ENCODE data around the gene PCDHGA1. TPM values are rescaled to one million over a fixed set of nuclear protein-coding genes. Genes with fewer than 3 reads are reported as not detected.

The PCDHGA1 gene
- total RNA-seq, 1 donor from 2014 or later: 1.5 TPM

DNA sequence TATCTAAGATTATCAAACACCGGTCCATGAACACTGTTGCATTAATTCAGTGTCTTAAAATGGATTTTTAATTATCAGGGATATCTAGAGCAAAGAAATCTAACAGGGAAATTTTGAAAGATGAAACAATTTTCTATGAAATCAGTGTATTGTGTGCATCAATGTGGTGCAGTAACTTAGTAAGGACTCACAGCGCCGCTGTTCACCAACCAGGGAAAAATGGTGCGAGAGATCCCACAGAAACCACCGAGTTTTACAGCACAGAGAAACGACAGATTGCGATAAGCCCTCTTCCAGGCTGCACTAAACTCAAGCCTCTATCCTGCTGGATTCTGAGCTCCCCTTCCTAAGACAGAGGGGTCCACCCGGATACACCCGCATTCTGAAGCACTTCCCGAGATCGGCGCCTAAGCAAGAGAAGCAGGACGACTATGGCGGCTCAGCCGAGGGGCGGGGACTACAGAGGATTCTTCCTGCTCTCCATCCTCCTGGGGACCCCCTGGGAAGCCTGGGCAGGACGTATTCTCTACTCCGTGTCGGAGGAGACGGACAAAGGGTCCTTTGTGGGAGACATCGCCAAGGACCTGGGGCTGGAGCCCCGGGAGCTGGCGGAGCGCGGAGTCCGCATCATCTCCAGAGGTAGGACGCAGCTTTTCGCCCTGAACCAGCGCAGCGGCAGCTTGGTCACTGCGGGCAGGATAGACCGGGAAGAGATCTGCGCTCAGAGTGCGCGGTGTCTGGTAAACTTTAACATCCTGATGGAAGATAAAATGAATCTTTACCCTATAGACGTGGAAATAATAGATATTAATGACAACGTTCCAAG, 52.4 kb downstream of the PCDHGA1 start, which contains the start of gene PCDHGA7:
Gene PCDHGA7 (plus strand): TSS at position 274 of the 826 bp plus-strand sequence. CDS start 158 bp downstream, at position 432.
- H3K27me3 Mint-ChIP-seq (ENCODE audit: insufficient read depth, low read depth): peaks cover 5% of the 10 kb centered on the region
- Histone ChIP-seq H4K20me1 (ENCODE audit: low read depth) (no peaks in the 10 kb centered on the region), H2AFZ (replicated peaks) (no peak within 1 kb of the TSS), H3K4me3 (no peak within 1 kb of the TSS), H3K79me2 (ENCODE audit: low read depth) (no peaks in the 10 kb centered on the region), H3K27ac (no peak within 1 kb of the TSS), H3K9me3 (ENCODE audit: low read depth) (peaks cover 3% of the 10 kb centered on the region), H3F3A (ENCODE audit: low read depth) (no peaks in the 10 kb centered on the region), H3K4me2 (no peak within 1 kb of the TSS), H3K4me1 (no peaks in the 10 kb centered on the region), H3K27me3 (no peaks in the 10 kb centered on the region), H3K36me3 (no peaks in the 10 kb centered on the region), H3K9ac (no peak within 1 kb of the TSS)
- TF ChIP-seq EZH2 (IDR thresholded peaks at IDR 0.05) (no peak), EZH2phosphoT487 (IDR thresholded peaks at IDR 0.05) (no peak)
- TF ChIP-seq, protein P1, sequence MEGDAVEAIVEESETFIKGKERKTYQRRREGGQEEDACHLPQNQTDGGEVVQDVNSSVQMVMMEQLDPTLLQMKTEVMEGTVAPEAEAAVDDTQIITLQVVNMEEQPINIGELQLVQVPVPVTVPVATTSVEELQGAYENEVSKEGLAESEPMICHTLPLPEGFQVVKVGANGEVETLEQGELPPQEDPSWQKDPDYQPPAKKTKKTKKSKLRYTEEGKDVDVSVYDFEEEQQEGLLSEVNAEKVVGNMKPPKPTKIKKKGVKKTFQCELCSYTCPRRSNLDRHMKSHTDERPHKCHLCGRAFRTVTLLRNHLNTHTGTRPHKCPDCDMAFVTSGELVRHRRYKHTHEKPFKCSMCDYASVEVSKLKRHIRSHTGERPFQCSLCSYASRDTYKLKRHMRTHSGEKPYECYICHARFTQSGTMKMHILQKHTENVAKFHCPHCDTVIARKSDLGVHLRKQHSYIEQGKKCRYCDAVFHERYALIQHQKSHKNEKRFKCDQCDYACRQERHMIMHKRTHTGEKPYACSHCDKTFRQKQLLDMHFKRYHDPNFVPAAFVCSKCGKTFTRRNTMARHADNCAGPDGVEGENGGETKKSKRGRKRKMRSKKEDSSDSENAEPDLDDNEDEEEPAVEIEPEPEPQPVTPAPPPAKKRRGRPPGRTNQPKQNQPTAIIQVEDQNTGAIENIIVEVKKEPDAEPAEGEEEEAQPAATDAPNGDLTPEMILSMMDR (IDR thresholded peaks at IDR 0.05): no peak
- H3K9me3 Mint-ChIP-seq: peaks cover 53% of the 10 kb centered on the region
- H3K27ac Mint-ChIP-seq: no peak within 1 kb of the TSS
- DNase-seq (ENCODE audit: low spot score): no peak
- H3K4me1 Mint-ChIP-seq: no peaks in the 10 kb centered on the region
- no peak within 1 kb of the TSS for H3K4me3 Mint-ChIP-seq
- H3K36me3 Mint-ChIP-seq: no peaks in the 10 kb centered on the region

GRCh38 chr5:141383345-141383744, 53.0 kb downstream of the PCDHGA1 start:
- H3K79me2 ChIP-seq (ENCODE audit: low read depth): no peaks in the 10 kb centered on the region
- Mint-ChIP-seq H3K27ac (no peak overlapping the region), H3K27me3 (ENCODE audit: insufficient read depth, low read depth) (peaks cover 4% of the 10 kb centered on the region), H3K4me3 (no peak overlapping the region), H3K36me3 (peaks cover under 1% of the 10 kb centered on the region), H3K9me3 (peaks cover 56% of the 10 kb centered on the region), H3K4me1 (no peaks in the 10 kb centered on the region)
- H3K36me3 ChIP-seq: no peaks in the 10 kb centered on the region
- H4K20me1 ChIP-seq (ENCODE audit: low read depth): no peaks in the 10 kb centered on the region
- no peak overlapping the region for H2AFZ ChIP-seq (replicated peaks)
- no peak overlapping the region for H3K27ac ChIP-seq
- no peak overlapping the region for H3K9ac ChIP-seq
- peaks cover 3% of the 10 kb centered on the region for H3K9me3 ChIP-seq (ENCODE audit: low read depth)
- H3K27me3 ChIP-seq: no peaks in the 10 kb centered on the region
- H3K4me2 ChIP-seq: no peak overlapping the region
- H3K4me1 ChIP-seq: no peaks in the 10 kb centered on the region
- TF ChIP-seq EZH2 (IDR thresholded peaks at IDR 0.05) (no peak), EZH2phosphoT487 (IDR thresholded peaks at IDR 0.05) (no peak)
- TF ChIP-seq, protein P1 (IDR thresholded peaks at IDR 0.05): no peak
- H3K4me3 ChIP-seq: no peak overlapping the region
- no peak for DNase-seq (ENCODE audit: low spot score)
- no peaks in the 10 kb centered on the region for H3F3A ChIP-seq (ENCODE audit: low read depth)

DNA sequence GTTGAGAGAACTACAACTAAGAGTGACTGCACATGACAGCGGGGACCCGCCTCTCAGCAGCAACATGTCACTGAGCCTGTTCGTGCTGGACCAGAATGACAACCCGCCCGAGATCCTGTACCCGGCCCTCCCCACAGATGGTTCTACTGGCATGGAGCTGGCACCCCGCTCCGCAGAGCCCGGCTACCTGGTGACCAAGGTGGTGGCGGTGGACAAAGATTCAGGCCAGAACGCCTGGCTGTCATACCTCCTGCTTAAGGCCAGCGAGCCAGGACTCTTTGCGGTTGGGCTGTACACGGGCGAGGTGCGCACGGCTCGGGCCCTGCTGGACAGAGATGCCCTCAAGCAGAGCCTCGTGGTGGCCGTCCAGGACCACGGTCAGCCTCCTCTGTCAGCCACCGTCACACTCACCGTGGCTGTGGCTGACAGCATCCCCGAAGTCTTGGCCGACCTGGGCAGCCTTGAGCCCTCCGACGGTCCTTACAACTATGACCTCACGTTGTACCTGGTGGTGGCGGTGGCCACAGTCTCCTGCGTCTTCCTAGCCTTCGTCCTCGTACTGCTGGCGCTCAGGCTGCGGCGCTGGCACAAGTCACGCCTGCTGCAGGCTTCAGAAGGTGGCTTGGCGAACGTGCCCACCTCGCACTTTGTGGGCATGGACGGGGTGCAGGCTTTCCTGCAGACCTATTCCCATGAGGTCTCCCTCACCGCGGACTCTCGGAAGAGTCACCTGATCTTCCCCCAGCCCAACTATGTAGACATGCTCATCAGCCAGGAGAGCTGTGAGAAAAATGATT, 54.4 kb downstream of the PCDHGA1 start:
- TF ChIP-seq EZH2 (IDR thresholded peaks at IDR 0.05): no peak
- TF ChIP-seq, protein P1 (IDR thresholded peaks at IDR 0.05): no peak
- no peak for TF ChIP-seq EZH2phosphoT487 (IDR thresholded peaks at IDR 0.05)
- Histone ChIP-seq H3K9ac (no peak overlapping the region), H3K4me3 (no peak overlapping the region), H3K4me1 (no peaks in the 10 kb centered on the region), H3F3A (ENCODE audit: low read depth) (no peaks in the 10 kb centered on the region), H3K4me2 (no peak overlapping the region), H2AFZ (replicated peaks) (no peak overlapping the region), H3K9me3 (ENCODE audit: low read depth) (peaks cover 6% of the 10 kb centered on the region), H3K79me2 (ENCODE audit: low read depth) (no peaks in the 10 kb centered on the region), H3K36me3 (no peaks in the 10 kb centered on the region), H3K27ac (no peak overlapping the region), H4K20me1 (ENCODE audit: low read depth) (no peaks in the 10 kb centered on the region), H3K27me3 (no peaks in the 10 kb centered on the region)
- peaks cover 4% of the 10 kb centered on the region for H3K27me3 Mint-ChIP-seq (ENCODE audit: insufficient read depth, low read depth)
- H3K36me3 Mint-ChIP-seq: peaks cover 3% of the 10 kb centered on the region
- no peaks in the 10 kb centered on the region for H3K4me1 Mint-ChIP-seq
- H3K27ac Mint-ChIP-seq: no peak overlapping the region
- H3K9me3 Mint-ChIP-seq: peaks cover 60% of the 10 kb centered on the region
- no peak overlapping the region for H3K4me3 Mint-ChIP-seq
- DNase-seq (ENCODE audit: low spot score): no peak
